GM12891 (cell line): ENCODE measurements around the gene CHML.

Experiments used
- POLR2A ChIP-seq: IDR thresholded peaks from 2 replicates; pipeline ENCODE4 v1.6.1; 2011; ENCODE audit warnings: low read depth, low read length, control low read depth
- POLR2AphosphoS5 ChIP-seq: IDR thresholded peaks from 2 replicates; pipeline ENCODE4 v1.6.1; 2011; ENCODE audit warnings: low read depth, low read length, control low read depth
- TAF1 ChIP-seq: IDR thresholded peaks from 2 replicates; pipeline ENCODE4 v1.6.1; 2011; ENCODE audit warnings: low read depth, low read length, control low read depth

- no peak for TF ChIP-seq POLR2AphosphoS5
- no peak for TF ChIP-seq POLR2A
- TF ChIP-seq TAF1 = no peak
Measured at GRCh38 chr1:241654641-241655040, 14.5 kb upstream of the CHML start.
